HG03378 (cell line): ENCODE measurements around the gene FRMD8.

Experiments
- ATAC-seq: cut with Tn5 transposase; IDR thresholded peaks from one replicate; pipeline ENCODE4 v1.9.1; 2021; ENCODE audit warnings: mild to moderate bottlenecking, moderate library complexity; ENCODE audit not compliant: unreplicated experiment

The FRMD8 gene

GRCh38 chr11:65375012-65375411 lies 11.4 kb upstream of the FRMD8 start:
- no peak for ATAC-seq

- no peak for ATAC-seq
These were observed 10.2 kb upstream of the FRMD8 start for GRCh38 chr11:65376138-65376713.

DNA sequence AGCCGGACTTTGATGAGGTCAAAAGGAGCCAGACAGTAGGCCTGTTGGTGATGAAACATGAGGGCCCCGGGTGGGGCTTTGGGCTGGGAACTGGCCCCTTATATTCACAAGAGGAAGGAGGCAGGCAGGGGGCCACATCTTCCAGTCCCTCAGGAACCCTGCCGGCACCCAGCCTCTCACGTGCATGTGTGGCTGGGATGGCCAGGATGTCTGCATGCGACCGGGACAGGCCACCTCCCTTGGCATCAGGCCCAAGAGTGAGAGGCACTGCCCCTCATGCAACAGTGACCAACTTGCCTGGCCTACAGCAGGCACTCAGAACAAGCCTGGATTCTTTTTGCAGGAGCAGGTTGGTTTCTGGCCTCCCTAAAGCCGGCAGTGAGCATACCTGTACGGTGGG lies 9.4 kb upstream of the FRMD8 start:
- ATAC-seq, result no peak

GRCh38 chr11:65377777-65378176 lies 8.7 kb upstream of the FRMD8 start:
- no peak for ATAC-seq

- no peak for ATAC-seq
These were observed 8.1 kb upstream of the FRMD8 start for GRCh38 chr11:65378208-65378927.

- no peak for ATAC-seq
These were observed 7.4 kb upstream of the FRMD8 start for GRCh38 chr11:65378928-65379638.

DNA sequence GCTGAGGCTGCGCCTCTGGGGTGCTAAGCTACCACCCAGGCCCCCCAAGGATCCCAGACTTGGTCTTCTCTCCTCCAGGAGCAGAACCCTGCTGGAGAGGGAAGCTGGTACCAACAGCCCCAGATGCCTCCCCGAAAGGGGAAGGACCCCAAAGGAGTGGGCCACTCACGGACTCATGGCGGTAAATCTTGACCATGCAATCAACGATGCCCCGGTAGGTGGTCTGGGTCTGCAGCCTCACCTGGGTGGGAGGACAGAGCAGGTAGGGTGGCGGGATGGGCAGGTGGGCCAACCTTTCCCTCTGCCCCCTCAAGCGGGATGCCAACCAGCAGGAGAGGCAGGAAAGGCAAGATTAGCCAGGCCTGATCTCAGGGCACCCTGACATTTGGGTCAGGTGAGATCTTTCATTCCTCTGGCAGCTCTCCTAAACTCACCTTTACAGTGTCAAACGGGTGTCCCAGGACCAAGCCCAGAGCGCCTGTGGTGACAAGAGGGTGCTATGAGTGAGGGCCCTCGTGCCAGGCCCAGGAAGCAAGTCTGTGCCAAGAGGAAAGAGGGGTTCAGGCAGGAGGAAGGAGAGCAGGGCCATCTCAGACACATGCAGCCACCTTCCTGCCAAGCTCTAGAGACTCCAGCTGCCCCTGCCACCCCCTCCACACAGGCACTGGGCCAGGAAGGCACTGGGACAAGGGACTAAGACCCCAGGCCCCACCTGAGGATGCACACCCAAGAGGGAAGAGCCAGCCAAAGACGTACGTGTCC lies 6.6 kb upstream of the FRMD8 start:
- no peak for ATAC-seq

DNA sequence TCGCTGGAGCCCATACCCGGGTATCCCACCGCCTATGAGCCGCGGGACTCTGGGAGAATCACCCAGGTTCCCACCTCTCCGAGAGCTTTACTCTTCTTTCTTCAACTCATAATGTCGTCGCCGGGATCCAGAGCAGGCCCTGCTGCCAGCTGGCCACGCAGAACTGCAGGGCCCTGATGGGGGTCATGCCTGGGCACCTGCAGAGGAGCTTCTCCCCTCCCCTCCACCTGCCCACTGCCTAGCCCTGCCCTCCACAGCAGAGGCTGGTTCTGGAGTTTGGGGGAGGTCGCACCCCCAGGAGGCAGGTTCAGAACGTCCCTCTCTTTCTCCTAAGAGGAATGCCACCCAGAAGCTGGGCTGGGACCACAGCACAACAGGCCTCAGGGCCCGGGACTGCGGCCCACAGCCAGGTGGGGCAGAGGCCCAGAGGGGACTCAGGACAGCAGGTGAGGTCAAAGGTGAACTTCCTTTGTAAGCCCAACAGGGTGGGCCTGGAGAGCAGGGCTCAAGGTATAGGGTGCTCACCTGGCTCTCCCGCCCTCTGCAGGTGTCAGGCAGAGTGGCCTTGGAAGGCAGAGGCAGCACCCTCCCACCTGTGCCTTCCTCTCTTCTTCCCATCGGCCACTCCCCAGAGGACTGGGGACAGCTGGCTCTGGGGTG lies 5.8 kb upstream of the FRMD8 start:
- no peak for ATAC-seq

GRCh38 chr11:65381716-65382032 lies 4.8 kb upstream of the FRMD8 start:
- no peak for ATAC-seq

DNA sequence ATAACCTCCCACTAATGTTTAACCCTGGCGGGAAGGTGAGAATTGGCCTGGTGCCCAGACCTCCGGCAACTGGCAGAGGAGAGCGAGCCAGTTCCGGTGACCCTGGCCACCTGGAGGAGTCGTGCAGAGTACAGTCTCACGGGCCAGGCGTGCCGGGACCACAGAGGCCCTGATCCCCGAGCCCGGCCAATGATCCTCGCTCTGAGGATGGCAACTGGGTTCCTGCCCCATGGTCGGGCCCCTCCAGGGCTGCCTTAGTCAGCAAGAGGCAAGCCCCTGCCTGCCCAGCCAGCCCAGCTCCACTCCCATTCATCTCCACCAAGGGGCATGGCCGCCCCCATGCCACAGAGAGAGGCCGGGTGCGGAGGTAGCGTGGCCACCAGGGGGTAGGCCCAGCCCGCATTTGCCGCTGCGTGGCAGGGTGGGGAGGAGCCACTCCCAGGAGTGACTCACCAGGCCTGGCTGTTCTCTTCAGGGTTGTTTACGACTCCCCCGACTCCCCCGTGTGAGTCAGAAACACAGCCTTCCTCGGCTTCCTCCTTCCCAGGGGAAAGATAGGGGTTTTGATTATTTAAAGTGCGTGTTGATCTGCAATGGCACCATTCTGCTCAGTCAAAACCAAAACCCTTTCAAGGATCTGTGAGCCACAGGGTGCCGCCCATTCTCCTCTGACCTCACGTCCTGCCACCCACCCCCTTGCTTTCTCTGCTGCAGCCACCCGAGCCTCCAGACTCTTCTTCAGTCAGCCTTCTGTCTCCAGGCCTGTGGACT lies 4.2 kb upstream of the FRMD8 start, which contains the start of gene SLC25A45:
Gene SLC25A45 (minus strand): TSS at position 614 of the 771 bp plus-strand sequence. CDS start 695 bp downstream, outside the sequence.
- peak; percentile 61 for ATAC-seq

GRCh38 chr11:65382804-65383368 lies 3.6 kb upstream of the FRMD8 start:
- ATAC-seq, result no peak

DNA sequence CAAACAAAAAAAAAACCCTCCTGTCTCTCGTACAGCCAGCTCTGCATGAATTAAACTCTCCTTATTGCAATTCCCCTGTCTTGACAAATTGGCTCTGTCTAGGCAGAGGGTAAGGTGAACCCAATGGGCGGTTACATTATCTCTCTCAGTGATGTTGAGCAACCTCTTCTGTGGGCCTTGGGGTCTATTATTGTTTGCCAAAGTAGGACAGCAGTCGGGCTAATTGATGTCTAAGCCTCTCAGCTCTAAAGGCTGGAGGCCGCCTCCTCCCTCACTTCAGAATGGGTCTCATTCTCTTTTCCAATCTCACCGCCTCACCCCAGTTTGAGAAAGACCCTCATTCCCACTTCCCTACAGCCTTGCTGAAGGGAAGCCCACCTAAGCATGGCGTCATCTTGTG lies 2.7 kb upstream of the FRMD8 start:
- no peak for ATAC-seq

- no peak for ATAC-seq
These were observed 2.0 kb upstream of the FRMD8 start for GRCh38 chr11:65384301-65384889.

DNA sequence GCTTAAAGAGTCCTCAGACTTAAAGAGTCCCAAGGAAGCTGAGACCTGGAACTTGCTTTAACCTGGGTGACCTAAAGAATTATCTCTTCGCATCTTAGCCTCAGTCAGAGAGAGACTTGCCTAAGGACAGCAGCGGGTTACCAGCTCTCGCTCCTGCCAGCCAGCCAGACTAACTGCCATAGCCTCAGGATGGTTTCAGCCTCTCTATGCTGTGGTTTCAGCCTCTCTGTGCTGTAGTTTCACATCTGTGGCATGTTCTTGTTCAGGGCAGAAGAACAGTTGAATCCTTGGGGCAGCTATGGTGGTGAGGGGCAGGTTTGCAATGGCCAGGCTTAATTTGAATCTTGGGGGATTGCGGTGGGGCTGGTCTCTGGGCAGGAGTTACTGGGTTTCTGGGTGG lies 2.3 kb downstream of the FRMD8 start:
- ATAC-seq, result no peak

DNA sequence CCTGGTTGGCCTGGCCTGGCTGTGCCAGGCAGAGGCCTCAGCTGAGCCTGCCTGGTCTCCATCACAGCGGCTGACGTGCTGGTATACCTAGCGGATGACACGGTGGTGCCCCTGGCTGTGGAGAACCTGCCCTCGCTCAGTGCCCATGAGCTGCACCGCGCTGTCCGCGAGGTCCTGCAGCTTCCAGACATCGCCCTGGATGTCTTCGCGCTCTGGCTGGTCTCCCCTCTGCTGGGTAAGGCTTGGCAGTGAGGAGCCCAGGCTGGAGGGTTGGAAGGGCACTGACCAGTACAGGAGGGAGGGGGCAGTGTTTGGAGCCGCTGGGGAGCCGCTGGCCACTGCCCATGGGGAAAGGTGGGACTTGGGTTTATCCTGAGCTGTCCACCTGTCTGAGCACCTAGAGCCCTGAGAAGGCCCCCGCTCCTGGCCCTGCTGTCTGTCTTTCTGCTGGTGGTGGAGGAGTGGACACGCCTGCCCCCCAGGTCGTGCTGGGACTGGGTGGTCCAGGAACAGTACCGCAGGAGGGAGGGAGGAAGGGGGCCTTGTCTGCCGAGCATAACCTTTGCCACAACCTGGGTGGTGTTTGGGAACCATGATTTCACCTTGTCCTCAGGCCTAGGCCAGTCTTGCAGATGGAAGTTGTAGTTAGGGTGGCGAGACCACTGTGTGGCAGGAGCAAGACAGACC lies 3.0 kb downstream of the FRMD8 start:
- ATAC-seq, result no peak

DNA sequence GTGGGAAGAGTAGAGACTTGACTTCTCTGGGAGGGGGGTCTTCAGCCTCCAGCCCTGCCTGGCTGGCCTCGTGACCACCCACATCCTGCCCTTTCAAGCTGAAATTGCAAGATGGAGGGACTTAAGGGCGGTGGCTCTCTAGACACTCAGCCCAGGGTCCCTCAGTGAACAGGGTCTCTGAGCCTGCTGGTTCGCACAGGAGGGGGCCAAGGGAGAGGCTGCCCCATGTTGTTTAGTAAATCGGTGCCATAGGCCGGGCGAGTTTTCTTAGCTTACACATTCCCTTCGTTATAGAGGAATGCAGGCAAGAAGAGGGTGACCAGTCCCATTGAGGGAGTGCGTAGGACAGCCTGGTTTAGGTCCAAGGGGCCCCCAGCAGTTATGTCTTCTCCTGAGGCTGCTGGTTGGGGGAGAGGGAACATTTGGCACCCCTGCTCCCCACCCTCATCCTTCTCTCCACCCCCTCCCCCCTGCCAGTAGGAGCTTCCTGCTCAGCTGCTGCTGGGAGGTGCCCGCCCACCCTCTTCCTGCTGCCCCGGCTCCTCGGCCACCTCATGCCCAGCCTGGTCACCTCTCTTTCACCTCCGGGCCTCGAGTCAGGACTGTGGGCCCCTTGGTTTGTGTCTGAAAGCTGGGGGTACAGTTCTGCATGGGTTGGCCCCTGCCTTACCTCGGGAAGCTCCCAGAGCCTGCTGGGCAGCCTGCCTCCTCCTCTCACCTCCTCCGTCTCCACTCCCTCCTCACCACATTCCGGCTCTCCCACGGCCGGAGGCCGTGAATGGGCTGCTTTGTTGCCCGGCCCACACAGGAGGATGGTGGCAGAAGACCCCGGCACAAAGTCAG lies 3.9 kb downstream of the FRMD8 start:
- ATAC-seq, result no peak

DNA sequence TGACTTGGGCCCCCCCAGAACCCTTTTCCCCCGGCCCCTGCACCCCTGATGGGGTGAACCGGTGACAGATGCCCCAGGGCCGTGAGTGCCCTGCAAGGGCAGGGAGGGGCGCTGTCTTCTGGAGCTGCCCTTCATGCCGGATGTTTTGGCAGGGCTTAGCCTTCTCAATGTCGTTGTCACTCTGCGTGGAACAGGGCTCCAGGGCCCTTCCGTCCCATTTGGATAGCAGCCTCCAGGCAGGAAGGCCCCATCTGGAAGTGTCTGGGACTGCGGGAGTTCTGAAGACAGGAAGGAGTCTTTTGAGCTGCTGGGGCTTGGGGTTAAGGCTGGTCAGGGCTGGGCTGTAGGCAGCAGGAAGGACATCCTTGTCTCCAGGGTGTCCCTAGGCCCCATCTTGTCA lies 4.6 kb downstream of the FRMD8 start:
- ATAC-seq, result no peak

DNA sequence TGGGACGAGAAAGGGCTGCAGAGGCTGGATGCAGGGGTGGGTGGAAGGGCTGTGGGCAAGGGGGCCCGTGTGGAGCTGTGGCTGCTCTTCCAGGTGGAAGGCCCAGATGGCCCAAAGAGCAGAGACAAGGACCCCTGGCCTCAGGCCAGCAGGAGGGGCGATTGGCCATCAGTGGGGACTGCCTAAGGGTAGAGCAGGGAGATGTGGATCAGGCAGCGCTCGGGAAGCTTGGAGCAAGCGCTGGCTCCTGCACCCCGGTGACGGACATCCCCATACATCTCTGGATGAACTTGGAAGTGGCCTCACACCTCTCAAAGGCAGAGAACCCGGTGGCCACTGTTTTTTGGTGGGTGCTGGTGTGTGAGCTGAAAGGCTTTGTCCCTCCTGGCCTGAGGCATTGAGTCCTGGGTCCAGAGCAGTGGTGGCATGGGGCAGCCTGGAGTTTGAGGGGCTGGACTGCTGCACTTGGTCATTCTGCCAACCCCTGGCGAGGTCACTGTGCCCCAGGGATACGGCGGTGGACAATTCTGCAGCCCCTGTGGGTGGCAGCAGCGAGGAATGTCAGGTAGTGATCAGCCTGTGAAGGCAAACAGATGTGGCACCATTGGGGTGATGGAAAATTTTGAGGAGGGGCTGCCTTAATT lies 5.9 kb downstream of the FRMD8 start:
- no peak for ATAC-seq
